GM21515 (cell line): ENCODE measurements around the gene HOXB3.

Source experiments
- ATAC-seq: cut with Tn5 transposase; IDR thresholded peaks from one replicate; pipeline ENCODE4 v1.9.1; 2021; ENCODE audit not compliant: unreplicated experiment

Gene HOXB3

DNA sequence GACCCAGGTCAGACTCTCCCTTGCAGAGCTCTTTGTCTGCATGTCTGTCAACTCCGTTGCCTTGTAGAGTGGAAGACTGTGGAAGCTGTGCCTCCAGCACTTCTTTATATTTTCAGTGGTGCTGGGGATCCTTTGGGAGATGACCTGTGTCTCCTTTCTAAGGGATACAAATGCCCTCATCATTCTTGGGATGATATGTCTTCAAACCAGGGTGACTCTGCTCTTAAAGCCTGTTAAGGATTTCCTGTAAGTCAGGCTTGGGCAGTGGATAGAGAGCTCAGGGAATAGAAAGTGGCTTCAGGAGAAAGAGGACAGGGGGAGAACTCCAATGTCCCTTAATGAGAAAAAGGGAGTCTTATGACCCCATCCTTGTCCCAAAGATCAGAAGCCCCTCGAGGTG lies 1.5 kb downstream of the HOXB3 start:
- no peak for ATAC-seq

DNA sequence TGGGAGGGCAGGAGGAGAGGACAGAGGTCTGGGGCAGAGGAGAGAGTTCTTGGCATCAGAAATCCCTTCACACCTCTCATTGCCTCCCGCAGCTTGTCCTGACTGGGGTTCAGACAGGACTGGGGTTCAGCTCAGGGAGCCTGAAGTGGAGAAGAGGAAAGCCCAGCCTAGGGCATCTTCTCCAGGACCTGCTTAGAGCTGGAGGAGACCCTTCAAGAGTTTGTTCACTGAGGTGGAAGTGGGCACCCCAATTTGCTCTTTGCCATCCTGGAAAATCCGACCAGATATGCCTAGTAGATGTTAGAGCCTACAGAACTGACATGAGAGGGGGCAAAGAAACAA lies 2.0 kb downstream of the HOXB3 start:
- ATAC-seq = no peak

DNA sequence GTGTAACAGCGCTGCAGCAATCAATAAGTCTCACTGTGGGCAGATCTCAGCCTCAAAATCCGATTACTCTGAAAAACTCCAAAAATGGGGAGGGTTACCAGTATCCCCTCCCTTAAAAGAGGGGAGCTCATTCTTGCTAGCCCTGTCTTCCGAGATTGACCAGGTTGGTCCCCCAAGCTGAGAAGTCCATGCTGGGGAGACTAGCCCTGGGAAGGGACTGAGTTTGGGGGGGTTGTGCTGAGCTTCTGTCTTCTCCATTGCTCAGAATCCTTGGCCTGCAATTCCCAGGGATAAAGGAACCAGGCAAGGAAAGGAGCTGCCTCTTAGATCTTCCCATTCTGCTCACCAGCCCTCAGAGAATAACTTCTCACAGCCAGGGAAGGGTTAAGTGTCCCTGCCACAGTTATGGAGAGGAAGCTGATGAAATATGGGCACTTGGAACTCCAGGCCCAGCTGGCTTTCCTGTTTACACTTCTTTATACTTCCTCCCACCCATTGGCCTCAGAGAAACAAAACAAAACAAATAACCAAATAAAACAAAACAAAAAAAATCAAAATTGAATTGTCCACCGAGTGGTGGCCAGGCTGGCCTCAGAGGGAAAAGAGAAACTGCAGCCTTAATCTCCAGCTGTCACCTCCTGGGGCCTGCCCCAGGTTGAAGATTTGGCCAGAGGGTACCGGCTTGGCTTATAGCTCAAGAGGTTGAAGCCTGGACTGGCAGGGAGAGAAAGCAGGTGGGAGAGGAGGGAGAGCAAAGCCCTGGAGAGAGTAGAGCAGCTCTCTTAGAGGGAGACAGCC lies 2.6 kb downstream of the HOXB3 start:
- no peak for ATAC-seq

DNA sequence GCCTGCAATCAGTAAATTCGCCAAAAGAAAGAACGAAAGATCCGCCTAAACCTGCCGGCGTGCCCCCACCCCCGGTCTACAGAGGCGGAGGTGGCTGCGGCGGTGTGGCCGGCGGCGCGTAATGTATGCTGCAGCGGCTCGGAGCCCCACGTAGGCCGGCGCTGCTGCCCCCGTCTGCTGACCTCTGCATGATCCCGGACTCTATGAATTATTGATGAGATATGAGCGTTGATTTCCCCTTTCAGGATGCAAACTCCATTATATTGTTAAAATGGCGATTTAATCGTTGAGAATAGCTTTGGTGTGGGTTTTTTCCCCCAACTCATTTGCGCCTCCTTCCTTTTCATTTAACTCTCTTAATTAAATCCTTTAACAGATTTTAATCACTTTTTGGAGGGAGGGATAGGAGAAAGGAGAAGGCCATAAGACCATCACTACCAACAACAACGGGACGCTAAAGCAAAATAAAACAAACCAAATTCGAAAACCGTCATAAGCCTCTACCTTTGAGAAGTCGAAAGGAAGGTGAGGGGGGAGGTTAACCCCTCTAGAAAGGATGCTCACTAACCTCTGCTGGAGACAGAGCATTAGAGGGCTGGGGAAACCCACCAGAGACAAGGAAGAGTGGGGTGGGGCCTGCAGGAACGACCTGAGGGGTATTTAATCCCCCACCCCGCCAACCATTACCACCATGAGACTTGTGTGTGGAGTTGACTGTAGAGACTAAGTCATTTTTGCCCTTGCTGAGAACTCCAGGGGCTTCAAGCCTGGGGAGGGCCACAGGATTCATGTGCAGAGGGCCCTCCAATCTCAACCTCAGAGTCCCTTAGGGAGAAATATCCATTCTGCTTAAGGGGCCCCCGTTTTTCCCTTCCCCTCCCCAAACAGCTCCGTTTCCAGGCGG lies 3.4 kb downstream of the HOXB3 start:
- ATAC-seq = no peak

GRCh38 chr17:48584223-48584741 lies 5.8 kb downstream of the HOXB3 start:
- ATAC-seq = no peak

- ATAC-seq = no peak
These were observed 6.3 kb downstream of the HOXB3 start for GRCh38 chr17:48583708-48584222.

- no peak for ATAC-seq
These were observed 7.3 kb downstream of the HOXB3 start for GRCh38 chr17:48582750-48583069.

GRCh38 chr17:48579760-48580554 lies 10.1 kb downstream of the HOXB3 start:
- ATAC-seq = no peak

DNA sequence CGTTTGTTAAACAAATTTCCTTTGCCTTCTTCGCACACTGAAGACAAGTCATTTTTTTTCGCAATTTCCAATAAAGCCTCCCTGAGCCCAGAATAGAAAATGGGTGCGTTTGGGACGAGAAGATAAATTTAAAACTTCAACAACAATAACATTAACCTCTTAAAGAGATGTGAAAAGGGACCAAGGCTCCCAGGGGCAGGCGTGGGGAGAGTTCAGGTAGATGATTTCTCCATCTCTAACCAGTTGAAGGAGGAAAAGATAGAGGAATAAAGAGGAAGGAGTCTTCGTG lies 10.6 kb downstream of the HOXB3 start:
- no peak for ATAC-seq

- ATAC-seq = no peak
These were observed 11.2 kb downstream of the HOXB3 start for GRCh38 chr17:48578616-48579470.

DNA sequence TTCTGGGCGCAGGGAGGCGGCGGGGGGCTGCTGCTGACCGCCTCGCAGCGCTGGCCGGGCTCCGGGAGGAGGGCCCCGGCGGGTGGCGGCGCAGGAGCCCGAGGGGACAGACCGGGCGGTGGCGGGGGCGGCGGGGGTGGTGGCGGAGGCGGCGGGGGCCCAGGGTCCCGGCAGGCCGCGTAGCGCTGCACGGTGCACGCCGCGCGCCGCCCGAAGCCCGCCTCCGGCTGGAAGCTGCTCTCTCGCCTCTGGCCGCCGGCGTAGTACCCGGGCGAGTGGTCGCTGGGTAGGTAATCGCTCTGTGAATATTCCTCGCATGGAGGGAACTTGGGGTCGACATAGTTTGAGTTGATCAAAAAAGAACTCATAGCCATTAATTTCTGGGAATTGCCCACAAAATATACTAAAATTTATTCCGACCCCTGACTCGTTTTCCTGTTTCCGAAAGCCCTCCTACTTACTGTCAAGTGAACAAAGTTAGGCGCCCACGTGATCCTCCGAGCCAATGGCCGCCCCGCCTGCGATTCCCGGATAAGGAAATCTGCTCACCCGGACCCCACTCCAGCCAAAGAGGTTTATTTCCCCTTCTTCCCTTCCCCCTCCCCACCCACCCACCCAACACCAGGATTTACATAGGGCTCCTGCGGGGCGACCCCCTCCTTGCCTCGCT lies 12.0 kb downstream of the HOXB3 start, which contains the start of gene HOXB4:
TSS of gene HOXB4 (minus strand) at position 405 of the 670 bp plus-strand sequence. CDS start at position 374, 31 bp downstream.
- ATAC-seq = no peak

- no peak for ATAC-seq
These were observed 12.6 kb downstream of the HOXB3 start for GRCh38 chr17:48577330-48577945.

GRCh38 chr17:48576479-48577309 lies 13.3 kb downstream of the HOXB3 start:
- ATAC-seq = no peak

DNA sequence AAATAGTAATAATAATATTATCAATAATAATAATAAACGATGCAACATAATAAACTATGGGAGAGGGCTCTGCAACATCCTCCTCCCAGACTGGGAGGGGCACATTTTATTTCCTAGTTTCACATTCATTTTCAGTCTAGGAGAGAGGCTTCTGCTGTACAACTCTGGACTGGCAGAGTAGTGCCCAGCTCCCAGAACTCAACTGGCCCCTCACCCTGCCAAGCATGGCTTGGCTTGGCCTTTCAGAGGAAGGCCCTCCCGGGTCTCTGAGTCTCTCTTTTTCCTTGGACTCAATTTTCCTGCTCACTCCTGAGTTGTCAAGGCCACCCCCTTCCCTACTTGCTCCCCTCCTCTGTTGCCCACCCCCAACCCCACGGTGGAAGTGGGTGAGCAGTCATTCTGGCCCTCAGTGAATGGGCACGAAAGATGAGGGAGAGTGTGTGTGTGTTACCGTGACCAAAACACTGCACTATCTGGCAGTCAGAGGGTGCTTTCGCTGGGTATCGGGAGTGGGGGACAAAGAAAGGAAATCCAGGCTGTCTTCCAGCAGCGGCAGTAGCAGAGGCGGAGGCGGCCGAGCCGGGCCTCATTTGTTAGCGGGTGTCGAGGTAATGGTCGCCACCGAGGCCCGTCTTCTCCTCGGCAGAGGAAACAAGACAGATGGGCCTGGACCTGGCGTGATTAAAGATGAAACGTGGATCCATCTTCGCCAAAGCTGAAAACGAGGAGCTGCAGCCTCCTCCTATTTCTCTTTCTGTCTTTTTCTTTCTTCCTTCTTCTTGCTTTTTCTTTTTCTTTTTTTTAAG lies 14.2 kb downstream of the HOXB3 start:
- no peak for ATAC-seq

DNA sequence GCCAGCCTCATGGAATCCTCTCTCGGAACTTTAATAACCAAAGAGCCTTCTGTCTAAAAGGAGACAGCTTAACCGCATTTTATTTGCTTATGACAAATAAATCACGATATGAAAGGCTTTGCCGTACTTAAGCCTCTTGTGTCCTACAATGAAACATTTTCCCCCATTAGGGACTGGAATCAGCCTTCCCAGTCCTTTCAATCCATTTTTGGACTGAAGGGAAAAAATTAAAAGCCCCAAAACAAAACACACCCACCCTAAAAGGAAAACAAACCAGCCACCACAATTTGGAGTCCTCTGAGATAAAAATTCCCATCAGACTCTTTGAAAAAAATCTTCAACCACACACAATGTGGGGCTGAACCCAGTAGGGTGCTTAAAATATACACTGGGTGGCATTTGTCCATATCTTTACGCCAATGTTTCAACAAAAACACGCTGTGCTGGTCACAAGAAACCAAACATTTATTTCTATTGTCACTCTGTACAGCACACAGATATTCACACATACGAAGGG lies 14.9 kb downstream of the HOXB3 start:
- no peak for ATAC-seq

- no peak for ATAC-seq
These were observed 15.5 kb downstream of the HOXB3 start for GRCh38 chr17:48574505-48575065.

- no peak for ATAC-seq
These were observed 18.1 kb downstream of the HOXB3 start for GRCh38 chr17:48571826-48572417.
